Activated T-helper 1 cell treated with Interleukin-2 at 50 U/mL for 16 hours (primary cell): ENCODE data around the gene NQO2.
A peak's percentile ranks its signal among the peaks of the same experiment; 100 is the strongest.
"Not testable (repeated sequence)": the region's sequence is repeated elsewhere in the genome, so short reads cannot be mapped to it uniquely, and the experiment has no call there.

Experiments used
- DNase-seq: peaks from one replicate; pipeline ENCODE4 v3.0.0-alpha.2; 2020; ENCODE audit warnings: low read depth

Gene NQO2

GRCh38 chr6:3013901-3014674 is 14.4 kb downstream of the NQO2 start:
- DNase-seq = no peak

DNA sequence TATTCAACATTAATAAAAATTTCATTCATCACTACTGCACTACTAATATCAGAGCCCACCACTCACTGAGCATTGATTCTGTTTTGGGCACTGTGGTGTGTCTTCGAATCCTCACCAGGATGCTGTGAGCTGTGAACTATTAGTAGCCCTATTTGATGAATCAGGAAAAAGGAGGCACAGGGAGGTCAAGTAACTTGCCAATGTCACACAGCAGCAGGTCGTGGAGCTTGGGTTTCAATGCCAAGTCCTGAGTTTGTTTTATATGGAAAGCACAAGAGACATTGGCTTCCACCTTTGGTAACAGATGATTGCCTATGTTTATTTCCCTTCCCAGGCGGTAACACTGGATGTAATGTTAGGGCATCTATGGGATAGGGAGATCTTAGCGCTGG is 15.0 kb downstream of the NQO2 start:
- no peak for DNase-seq

DNA sequence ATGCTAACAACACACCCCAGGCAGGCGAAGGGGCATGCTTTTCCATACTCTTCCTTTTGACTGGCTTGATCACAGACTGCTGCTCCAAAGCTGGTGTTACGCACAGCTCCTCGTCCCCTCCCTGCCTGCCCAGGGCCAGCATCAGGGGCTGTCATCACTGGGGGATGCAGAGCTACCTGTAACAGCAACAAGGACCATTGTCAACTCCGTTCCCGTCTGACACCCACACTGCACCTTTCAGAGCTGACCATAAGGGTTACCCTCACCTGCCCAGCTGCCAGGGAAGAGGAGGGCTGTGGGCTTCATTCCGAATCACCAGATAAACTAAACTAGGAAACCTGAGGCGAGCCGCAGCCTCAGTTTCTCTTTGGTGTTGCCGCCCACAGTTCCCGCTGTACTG is 15.4 kb downstream of the NQO2 start:
- no peak for DNase-seq

DNA sequence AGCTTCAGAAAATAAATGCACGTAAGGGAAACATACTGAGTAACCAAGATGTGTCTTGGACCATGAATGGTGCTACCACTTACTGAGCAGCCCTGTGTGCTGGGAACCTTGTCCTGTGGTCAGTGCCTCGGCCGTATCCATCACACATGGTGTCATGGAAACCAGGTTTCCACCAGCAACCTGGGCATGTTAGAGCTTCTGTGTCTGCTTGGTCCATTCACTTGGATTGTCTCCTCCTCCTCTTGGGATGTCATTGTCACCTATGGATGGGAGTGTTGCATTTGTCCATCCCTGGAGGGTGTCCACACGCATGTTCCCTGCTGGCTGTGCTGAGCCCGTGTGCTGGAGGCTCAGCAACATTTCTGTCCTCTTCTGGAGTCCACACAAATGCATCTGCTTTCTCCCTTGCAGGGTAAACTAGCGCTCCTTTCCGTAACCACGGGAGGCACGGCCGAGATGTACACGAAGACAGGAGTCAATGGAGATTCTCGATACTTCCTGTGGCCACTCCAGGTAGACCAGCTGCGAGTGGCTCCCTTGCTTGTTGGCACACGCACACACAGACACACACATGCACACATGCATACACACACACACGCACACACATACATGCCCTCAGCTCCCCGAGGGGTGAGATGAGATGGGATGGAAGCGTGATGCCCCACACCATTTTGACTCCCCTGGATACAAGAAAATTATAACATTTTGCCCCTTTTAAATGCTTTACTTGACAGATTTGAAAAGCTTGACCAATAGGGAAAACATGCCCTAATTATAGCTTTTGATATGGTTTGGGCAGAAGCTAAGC is 17.0 kb downstream of the NQO2 start:
- DNase-seq = no peak

- DNase-seq = no peak
Measured at GRCh38 chr6:3017304-3017703, 17.6 kb downstream of the NQO2 start.

GRCh38 chr6:3019065-3019464 is 19.4 kb downstream of the NQO2 start:
- no peak for DNase-seq

DNA sequence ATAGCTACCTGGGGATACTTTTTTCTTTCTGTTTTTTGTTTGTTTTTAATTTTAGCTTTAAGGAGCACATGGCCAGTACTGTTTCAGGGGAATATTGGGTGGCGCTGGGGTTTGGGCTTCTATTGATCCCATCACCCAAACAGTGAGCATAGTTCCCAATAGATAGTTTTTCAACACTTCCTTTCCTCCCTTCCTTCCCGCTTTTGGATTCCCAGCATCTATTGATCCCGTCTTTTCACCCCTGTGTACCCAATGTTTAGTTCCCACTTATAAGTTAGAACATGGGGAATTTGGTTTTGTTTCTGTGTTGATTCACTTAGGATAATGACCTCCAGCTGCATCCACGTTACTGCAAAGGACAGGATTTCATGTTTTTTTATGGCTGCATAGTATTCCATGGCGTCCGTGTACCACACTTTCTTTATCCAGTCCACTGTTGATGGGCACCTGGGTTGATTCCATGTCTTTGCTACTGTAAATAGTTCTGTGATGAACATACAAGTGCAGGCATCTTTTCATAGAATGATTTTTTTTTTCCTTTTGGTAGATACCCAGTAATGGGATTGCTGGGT is 20.1 kb downstream of the NQO2 start:
- DNase-seq = no peak

- DNase-seq = not testable (repeated sequence)
Measured at GRCh38 chr6:3020976-3021598, 21.4 kb downstream of the NQO2 start.

GRCh38 chr6:3022765-3023662 is 23.3 kb downstream of the NQO2 start:
- no peak for DNase-seq

GRCh38 chr6:3023663-3024483 is 24.2 kb downstream of the NQO2 start:
- peak; percentile 83 for DNase-seq

DNA sequence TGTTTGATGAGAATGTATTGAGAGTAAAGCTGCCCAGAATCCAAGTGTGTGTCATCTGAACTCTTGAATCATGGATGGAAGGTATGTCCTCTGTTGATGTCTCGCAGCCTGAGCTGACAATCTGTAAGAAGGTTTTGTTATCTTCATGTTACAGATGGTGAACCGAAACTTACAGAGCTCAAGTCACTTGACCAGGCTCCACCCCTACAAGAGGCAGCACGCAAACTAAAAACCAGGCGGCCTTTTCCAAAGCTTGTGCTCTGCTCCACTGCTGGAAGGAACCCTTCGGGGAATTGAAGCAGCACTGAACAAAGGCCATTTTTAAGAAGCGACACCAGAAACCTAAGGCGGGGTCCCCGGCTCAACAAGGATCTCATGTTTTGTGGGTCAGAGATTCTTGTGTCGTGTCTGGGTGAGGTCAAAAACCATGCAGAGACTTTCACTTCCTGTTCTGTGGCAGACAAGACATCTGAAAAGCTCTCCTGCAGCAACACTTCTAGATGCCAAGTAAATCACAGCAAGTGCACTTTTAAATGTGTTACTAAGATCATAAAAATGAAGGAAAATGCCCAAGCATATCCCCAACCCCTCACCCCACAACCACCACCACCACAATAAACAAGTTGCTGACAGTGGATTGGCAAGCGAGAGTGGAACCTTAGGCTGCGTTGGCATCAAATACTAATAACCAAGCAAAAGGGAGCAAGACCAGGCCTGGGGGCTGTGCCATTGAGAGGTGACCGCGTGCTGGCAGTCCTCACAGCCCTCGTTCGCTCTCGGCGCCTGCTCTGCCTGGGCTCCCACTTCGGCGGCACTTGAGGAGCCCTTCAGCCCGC is 27.3 kb downstream of the NQO2 start:
- DNase-seq = peak; percentile 14

DNA sequence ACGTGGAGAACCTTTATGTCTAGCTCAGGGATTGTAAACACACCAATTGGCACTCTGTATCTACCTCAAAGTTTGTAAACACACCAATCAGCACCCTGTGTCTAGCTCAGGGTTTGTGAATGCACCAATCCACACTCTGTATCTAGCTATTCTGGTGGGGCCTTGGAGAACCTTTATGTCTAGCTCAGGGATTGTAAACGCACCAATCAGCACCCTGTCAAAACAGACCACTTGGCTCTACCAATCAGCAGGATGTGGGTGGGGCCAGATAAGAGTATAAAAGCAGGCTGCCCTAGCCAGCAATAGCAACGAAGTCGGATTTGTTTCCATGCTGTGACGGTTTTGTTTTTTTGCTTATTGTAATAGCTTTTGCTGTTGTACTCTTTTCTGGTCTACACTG is 28.5 kb downstream of the NQO2 start:
- DNase-seq = not testable (repeated sequence)

- DNase-seq = no peak
Measured at GRCh38 chr6:3031857-3032640, 32.4 kb downstream of the NQO2 start.

DNA sequence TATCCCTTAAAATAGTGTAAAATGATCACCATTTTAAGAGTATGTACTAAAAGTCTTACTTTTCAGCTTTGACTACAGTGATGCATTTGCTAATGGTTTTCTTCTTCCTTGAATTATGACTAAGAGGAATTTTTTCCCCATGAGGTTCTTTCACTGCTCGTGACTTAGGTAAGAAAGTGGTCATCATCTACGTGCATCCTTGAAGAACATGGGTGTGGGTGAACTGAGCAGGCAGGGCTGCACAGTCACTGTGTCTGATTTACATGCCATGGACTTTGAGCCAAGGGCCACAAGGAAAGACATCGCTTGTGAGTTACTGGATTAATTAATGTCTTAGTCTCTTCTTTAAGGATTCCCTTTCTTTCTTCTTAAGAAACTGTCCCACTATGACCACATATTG is 33.3 kb downstream of the NQO2 start:
- DNase-seq = no peak

GRCh38 chr6:3033652-3034051 is 34.0 kb downstream of the NQO2 start:
- no peak for DNase-seq

GRCh38 chr6:3035397-3035796 is 35.7 kb downstream of the NQO2 start:
- no peak for DNase-seq

- no peak for DNase-seq
Measured at GRCh38 chr6:3036861-3037637, 37.4 kb downstream of the NQO2 start.
